ENCODE measurements around the gene FAM83C.

GRCh38 chr20:35243317-35243716, 48.9 kb downstream of the FAM83C start:
- TF ChIP-seq, protein P1, sequence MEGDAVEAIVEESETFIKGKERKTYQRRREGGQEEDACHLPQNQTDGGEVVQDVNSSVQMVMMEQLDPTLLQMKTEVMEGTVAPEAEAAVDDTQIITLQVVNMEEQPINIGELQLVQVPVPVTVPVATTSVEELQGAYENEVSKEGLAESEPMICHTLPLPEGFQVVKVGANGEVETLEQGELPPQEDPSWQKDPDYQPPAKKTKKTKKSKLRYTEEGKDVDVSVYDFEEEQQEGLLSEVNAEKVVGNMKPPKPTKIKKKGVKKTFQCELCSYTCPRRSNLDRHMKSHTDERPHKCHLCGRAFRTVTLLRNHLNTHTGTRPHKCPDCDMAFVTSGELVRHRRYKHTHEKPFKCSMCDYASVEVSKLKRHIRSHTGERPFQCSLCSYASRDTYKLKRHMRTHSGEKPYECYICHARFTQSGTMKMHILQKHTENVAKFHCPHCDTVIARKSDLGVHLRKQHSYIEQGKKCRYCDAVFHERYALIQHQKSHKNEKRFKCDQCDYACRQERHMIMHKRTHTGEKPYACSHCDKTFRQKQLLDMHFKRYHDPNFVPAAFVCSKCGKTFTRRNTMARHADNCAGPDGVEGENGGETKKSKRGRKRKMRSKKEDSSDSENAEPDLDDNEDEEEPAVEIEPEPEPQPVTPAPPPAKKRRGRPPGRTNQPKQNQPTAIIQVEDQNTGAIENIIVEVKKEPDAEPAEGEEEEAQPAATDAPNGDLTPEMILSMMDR (IDR thresholded peaks at IDR 0.05), result no peak
- TF ChIP-seq MAX (IDR thresholded peaks at IDR 0.05), result no peak

All from A549 (cell line).